Mesendoderm (in vitro differentiated cells): ENCODE data around the gene MLLT3.

Experiments
- DNase-seq: peaks from one replicate; pipeline ENCODE4 v3.0.0; 2013
- H2AK5ac ChIP-seq: 2 replicates; pipeline ENCODE4 v1.6.1; 2013; ENCODE audit warnings: low read length, inconsistent platforms
- H2BK120ac ChIP-seq: 2 replicates; pipeline ENCODE4 v1.6.1; 2013; ENCODE audit warnings: low read depth, mild to moderate bottlenecking, low read length, moderate library complexity, mixed read lengths
- H2BK15ac ChIP-seq: replicated peaks from 2 replicates; pipeline ENCODE4 v1.6.1; 2013; ENCODE audit warnings: low read depth, mild to moderate bottlenecking, moderate library complexity
- H2BK5ac ChIP-seq: 2 replicates; pipeline ENCODE4 v1.6.1; 2013; ENCODE audit warnings: low read length, inconsistent platforms
- H3K18ac ChIP-seq: 2 replicates; pipeline ENCODE4 v1.6.1; 2013; ENCODE audit warnings: mild to moderate bottlenecking, low read length, mixed read lengths
- H3K23ac ChIP-seq: one replicate; pipeline ENCODE4 v1.6.1; 2013; ENCODE audit warnings: low read length
- H3K27ac ChIP-seq: 2 replicates; pipeline ENCODE4 v1.5.1; 2013; ENCODE audit warnings: low read depth, mild to moderate bottlenecking, inconsistent platforms, low read length, moderate library complexity
- H3K27me3 ChIP-seq: 2 replicates; pipeline ENCODE4 v1.6.1; 2013; ENCODE audit warnings: low read length, control low read depth, mild to moderate bottlenecking, inconsistent platforms; ENCODE audit not compliant: insufficient read depth, poor library complexity
- H3K36me3 ChIP-seq: 2 replicates; pipeline ENCODE4 v1.6.1; 2013; ENCODE audit warnings: low read length, inconsistent platforms; ENCODE audit not compliant: control insufficient read depth, insufficient read depth
- H3K4ac ChIP-seq: one replicate; pipeline ENCODE4 v1.6.1; 2013; ENCODE audit warnings: low read depth, mild to moderate bottlenecking, low read length, moderate library complexity
- H3K4me1 ChIP-seq: 2 replicates; pipeline ENCODE4 v1.6.1; 2013; ENCODE audit warnings: low read depth, low read length, inconsistent platforms; ENCODE audit not compliant: control insufficient read depth
- H3K4me2 ChIP-seq: 2 replicates; pipeline ENCODE4 v1.6.1; 2013; ENCODE audit warnings: low read length
- H3K4me3 ChIP-seq: 2 replicates; pipeline ENCODE4 v1.5.1; 2013; ENCODE audit warnings: mild to moderate bottlenecking, low read length
- H3K56ac ChIP-seq: one replicate; pipeline ENCODE4 v1.6.1; 2013; ENCODE audit warnings: low read length
- H3K79me1 ChIP-seq: 2 replicates; pipeline ENCODE4 v1.6.1; 2013; ENCODE audit warnings: low read length, inconsistent platforms
- H3K79me2 ChIP-seq: 2 replicates; pipeline ENCODE4 v1.6.1; 2013; ENCODE audit warnings: mild to moderate bottlenecking, low read length; ENCODE audit not compliant: control insufficient read depth, insufficient read depth
- H3K9ac ChIP-seq: 2 replicates; pipeline ENCODE4 v1.6.1; 2013; ENCODE audit warnings: low read length, inconsistent platforms
- H4K5ac ChIP-seq: one replicate; pipeline ENCODE4 v1.6.1; 2013; ENCODE audit warnings: low read length
- H4K8ac ChIP-seq: one replicate; pipeline ENCODE4 v1.6.1; 2013; ENCODE audit warnings: low read depth, mild to moderate bottlenecking, control low read depth, low read length, moderate library complexity
- WGBS: extraction: QIAGEN DNeasy Blood & Tissue Kit; methylation state at CpG from one replicate; pipeline ENCODE4 v1.1.7; 2013; ENCODE audit warnings: low lambda C conversion rate, missing lambda C conversion rate; ENCODE audit not compliant: insufficient coverage; ENCODE audit errors: extremely low coverage; 5-methylcytosine and 5-hydroxymethylcytosine counted together

Gene MLLT3

GRCh38 chr9:20464242-20464641 lies 158.1 kb downstream of the MLLT3 start:
- no peak overlapping the region for H2BK120ac ChIP-seq

DNA sequence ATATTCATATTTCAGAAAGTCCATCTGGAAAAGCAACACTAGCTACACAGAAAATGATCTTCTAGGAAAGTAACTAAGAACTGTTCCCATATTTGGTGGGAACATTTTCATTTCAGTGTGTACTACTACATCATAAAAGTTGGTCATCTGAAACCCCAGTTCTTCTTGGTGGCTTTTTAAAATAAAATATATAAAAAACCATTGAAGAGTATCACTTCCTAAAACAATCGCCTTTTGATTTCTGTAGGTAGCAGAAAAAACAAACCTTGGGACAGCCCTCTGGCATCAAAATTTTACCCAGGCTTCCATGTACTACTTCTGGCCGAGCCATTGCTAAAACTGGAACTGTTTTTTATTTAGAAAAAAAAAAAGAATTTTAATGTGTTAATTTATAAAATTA lies 158.5 kb downstream of the MLLT3 start:
- Histone ChIP-seq H3K27me3 (no peaks in the 10 kb centered on the region), H3K23ac (no peak overlapping the region), H3K36me3 (no peaks in the 10 kb centered on the region), H2BK120ac (no peak overlapping the region), H3K4ac (no peak overlapping the region), H3K4me1 (no peaks in the 10 kb centered on the region), H2BK15ac (no peak overlapping the region), H3K4me2 (no peak overlapping the region), H3K18ac (no peak overlapping the region), H3K4me3 (no peak overlapping the region), H3K27ac (no peak overlapping the region), H3K56ac (no peak overlapping the region), H4K5ac (no peak overlapping the region), H4K8ac (no peak overlapping the region), H3K9ac (no peak overlapping the region), H2BK5ac (no peak overlapping the region), H2AK5ac (no peak overlapping the region), H3K79me1 (no peaks in the 10 kb centered on the region), H3K79me2 (no peaks in the 10 kb centered on the region)
- WGBS: no CpG with 5 or more reads among the region's 2 CpGs
- no peak for DNase-seq

More at GRCh38 chr9:20464242-20464641, 158.1 kb downstream of the MLLT3 start:
- no peak overlapping the region for H3K9ac ChIP-seq
- no peak overlapping the region for H4K5ac ChIP-seq
- H3K56ac ChIP-seq: no peak overlapping the region
- H3K36me3 ChIP-seq: no peaks in the 10 kb centered on the region
- H3K4me3 ChIP-seq: no peak overlapping the region
- H3K4ac ChIP-seq: no peak overlapping the region
- H3K79me2 ChIP-seq: no peaks in the 10 kb centered on the region
- no peak for DNase-seq
- 100% methylated on average over 1 of the region's 4 CpGs for WGBS
- H3K79me1 ChIP-seq: no peaks in the 10 kb centered on the region
- H3K4me2 ChIP-seq: no peak overlapping the region
- no peak overlapping the region for H3K27ac ChIP-seq
- no peak overlapping the region for H3K23ac ChIP-seq
- H2BK15ac ChIP-seq: no peak overlapping the region
- H3K27me3 ChIP-seq: no peaks in the 10 kb centered on the region
- H4K8ac ChIP-seq: no peak overlapping the region
- H2BK5ac ChIP-seq: no peak overlapping the region
- H3K18ac ChIP-seq: no peak overlapping the region
- no peaks in the 10 kb centered on the region for H3K4me1 ChIP-seq
- H2AK5ac ChIP-seq: no peak overlapping the region

DNA sequence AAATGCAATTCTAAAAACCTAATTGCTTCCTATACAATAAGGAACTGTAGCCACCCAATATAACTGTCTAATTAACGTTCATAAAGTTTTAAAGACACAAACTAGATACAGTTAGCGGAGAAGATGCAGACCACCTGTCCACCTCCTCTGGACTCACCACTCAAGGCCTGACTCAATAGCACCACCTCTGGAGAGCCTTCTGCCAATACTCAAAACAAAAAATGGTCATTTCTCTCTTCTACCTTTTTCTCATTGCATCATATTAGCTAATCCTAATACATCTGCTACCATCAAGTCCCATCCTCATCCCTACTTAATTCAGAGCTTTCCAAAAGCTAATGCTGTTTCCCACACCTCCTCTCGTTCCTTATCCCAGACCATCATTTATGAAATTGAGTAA lies 159.9 kb downstream of the MLLT3 start:
- Histone ChIP-seq H3K4me3 (no peak overlapping the region), H3K4me2 (no peak overlapping the region), H2BK120ac (no peak overlapping the region), H3K79me2 (no peaks in the 10 kb centered on the region), H3K27me3 (no peaks in the 10 kb centered on the region), H3K18ac (no peak overlapping the region), H3K4ac (no peak overlapping the region), H4K8ac (no peak overlapping the region), H3K36me3 (no peaks in the 10 kb centered on the region), H2BK5ac (no peak overlapping the region), H3K9ac (no peak overlapping the region), H3K56ac (no peak overlapping the region), H3K23ac (no peak overlapping the region), H3K79me1 (no peaks in the 10 kb centered on the region), H2AK5ac (no peak overlapping the region), H3K4me1 (no peaks in the 10 kb centered on the region), H2BK15ac (no peak overlapping the region), H4K5ac (no peak overlapping the region), H3K27ac (no peak overlapping the region)
- DNase-seq: peak; percentile 37
- WGBS: no CpG with 5 or more reads among the region's 3 CpGs

DNA sequence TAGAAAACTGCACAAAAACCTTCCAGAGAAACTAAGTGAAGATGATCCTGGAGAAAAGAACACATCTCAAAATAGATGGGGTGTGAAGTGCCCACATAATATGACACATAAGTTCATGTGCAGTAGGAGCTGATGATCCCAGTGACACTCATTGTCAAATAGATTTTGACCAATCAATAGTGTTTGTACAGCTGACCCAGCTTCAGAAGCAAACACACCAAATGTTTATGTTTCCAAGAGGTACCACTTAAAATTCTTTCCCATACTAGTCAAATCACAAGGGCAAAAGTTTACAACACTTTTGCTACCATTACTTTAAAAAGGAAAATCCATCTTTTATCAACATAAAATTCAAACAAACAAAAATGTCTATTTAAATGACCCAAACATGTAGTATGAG lies 175.0 kb downstream of the MLLT3 start:
- Histone ChIP-seq H4K8ac (no peak overlapping the region), H3K79me1 (no peaks in the 10 kb centered on the region), H2AK5ac (no peak overlapping the region), H3K4me1 (no peaks in the 10 kb centered on the region), H3K23ac (no peak overlapping the region), H3K18ac (no peak overlapping the region), H3K27me3 (no peaks in the 10 kb centered on the region), H2BK120ac (no peak overlapping the region), H3K36me3 (no peaks in the 10 kb centered on the region), H3K56ac (no peak overlapping the region), H4K5ac (no peak overlapping the region), H3K4me3 (no peak overlapping the region), H3K27ac (no peak overlapping the region), H3K79me2 (no peaks in the 10 kb centered on the region), H2BK5ac (no peak overlapping the region), H3K4me2 (no peak overlapping the region), H2BK15ac (no peak overlapping the region), H3K9ac (no peak overlapping the region), H3K4ac (no peak overlapping the region)
- no peak for DNase-seq

DNA sequence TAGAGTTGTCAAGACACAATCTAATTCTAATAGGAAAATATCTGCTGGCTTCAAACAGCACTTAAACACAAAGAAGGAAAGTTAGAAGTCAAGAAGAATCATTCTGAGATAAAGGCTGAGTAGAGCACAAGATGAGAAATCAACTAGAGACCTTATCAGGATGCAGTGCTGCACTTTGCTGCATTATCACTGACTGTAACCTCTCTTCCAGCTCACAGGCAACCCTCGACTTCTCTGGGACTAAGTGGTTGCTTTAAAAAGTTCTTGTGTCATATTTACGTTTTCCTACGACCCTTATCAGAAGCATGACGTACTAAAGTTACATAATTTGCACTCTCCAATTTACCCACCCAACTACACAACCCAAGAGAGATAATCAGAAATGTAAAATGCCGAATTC lies 176.1 kb downstream of the MLLT3 start:
- Histone ChIP-seq H3K23ac (no peak overlapping the region), H3K56ac (no peak overlapping the region), H3K18ac (no peak overlapping the region), H3K4me1 (no peaks in the 10 kb centered on the region), H3K79me2 (no peaks in the 10 kb centered on the region), H3K4ac (no peak overlapping the region), H2AK5ac (no peak overlapping the region), H3K36me3 (no peaks in the 10 kb centered on the region), H3K4me2 (no peak overlapping the region), H2BK120ac (no peak overlapping the region), H3K9ac (no peak overlapping the region), H2BK15ac (no peak overlapping the region), H3K4me3 (no peak overlapping the region), H3K27me3 (no peaks in the 10 kb centered on the region), H3K79me1 (no peaks in the 10 kb centered on the region), H4K8ac (no peak overlapping the region), H3K27ac (no peak overlapping the region), H2BK5ac (no peak overlapping the region), H4K5ac (no peak overlapping the region)
- DNase-seq: no peak
- WGBS: 100% methylated on average over 2 of the region's 5 CpGs

- Histone ChIP-seq H3K9ac (no peak overlapping the region), H3K4me1 (no peaks in the 10 kb centered on the region), H3K4me3 (no peak overlapping the region), H3K27me3 (no peaks in the 10 kb centered on the region), H2BK15ac (no peak overlapping the region), H3K23ac (no peak overlapping the region), H2AK5ac (no peak overlapping the region), H2BK120ac (no peak overlapping the region), H3K36me3 (no peaks in the 10 kb centered on the region), H3K4me2 (no peak overlapping the region), H4K5ac (no peak overlapping the region), H3K56ac (no peak overlapping the region), H4K8ac (no peak overlapping the region), H3K79me2 (no peaks in the 10 kb centered on the region), H3K27ac (no peak overlapping the region), H3K4ac (no peak overlapping the region), H3K79me1 (no peaks in the 10 kb centered on the region), H3K18ac (no peak overlapping the region), H2BK5ac (no peak overlapping the region)
- no peak for DNase-seq
- WGBS: no CpG with 5 or more reads among the region's 3 CpGs
These were observed 179.6 kb downstream of the MLLT3 start for GRCh38 chr9:20442461-20443319.
